Gastrocnemius medialis (tissue), 4 donors: ENCODE measurements around the gene GSTP1.

ENCODE experiments used
- POLR2A ChIP-seq, 2 donors: fragments of 450-650 bp; IDR thresholded peaks; one replicate each; pipeline ENCODE4 v1.6.1; 2017; ENCODE audit warnings: antibody characterized with exemption in 2 of 2, mild to moderate bottlenecking in 2 of 2, moderate library complexity in 2 of 2
- TF ChIP-seq, protein P1 (sequence below), 5 experiments: fragments of 450-650 bp in 3 of 5; fragments of 200-600 bp in 2 of 5; sonication (generic) in 2 of 5; IDR thresholded peaks in 4 of 5; conservative IDR thresholded peaks in 1 of 5; 1 replicate in 4 of 5; 2 replicates in 1 of 5; pipeline ENCODE4 v1.5.1; 2016 to 2019; ENCODE audit warnings: antibody characterized with exemption in 5 of 5, mild to moderate bottlenecking in 3 of 5, moderate library complexity in 3 of 5

DNA sequence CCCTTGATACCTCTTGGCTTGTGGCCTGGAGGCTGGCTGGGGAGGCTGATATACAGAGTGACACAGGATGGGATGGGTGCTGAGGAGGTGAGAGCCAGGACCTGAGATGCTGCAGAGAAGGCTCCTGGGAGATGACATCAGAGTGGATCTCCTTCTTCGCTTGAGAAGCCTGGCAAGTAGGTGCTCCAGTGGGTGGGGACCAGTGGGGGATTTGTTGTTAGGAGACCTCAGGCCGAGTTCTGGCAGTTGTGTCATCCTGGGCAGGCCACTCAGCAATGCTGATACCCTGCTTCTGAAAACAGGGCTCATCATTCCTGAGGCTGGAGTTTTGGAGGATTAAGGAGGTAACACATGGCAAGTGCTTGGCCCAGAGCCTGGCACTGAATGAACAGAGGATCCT, 21.2 kb downstream of the GSTP1 start:
- no peak for TF ChIP-seq POLR2A (IDR thresholded peaks at IDR 0.05)
- TF ChIP-seq, protein P1, sequence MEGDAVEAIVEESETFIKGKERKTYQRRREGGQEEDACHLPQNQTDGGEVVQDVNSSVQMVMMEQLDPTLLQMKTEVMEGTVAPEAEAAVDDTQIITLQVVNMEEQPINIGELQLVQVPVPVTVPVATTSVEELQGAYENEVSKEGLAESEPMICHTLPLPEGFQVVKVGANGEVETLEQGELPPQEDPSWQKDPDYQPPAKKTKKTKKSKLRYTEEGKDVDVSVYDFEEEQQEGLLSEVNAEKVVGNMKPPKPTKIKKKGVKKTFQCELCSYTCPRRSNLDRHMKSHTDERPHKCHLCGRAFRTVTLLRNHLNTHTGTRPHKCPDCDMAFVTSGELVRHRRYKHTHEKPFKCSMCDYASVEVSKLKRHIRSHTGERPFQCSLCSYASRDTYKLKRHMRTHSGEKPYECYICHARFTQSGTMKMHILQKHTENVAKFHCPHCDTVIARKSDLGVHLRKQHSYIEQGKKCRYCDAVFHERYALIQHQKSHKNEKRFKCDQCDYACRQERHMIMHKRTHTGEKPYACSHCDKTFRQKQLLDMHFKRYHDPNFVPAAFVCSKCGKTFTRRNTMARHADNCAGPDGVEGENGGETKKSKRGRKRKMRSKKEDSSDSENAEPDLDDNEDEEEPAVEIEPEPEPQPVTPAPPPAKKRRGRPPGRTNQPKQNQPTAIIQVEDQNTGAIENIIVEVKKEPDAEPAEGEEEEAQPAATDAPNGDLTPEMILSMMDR (IDR thresholded peaks at IDR 0.05 in 4 of 5, conservative IDR thresholded peaks at IDR 0.05 in 1 of 5) = no peak
